Stimulated activated CD4-positive, alpha-beta T cell treated with anti-CD3 and anti-CD28 coated beads, TNF-alpha, amount 100 ng/mL, for 4 hours (primary cell): Measurements from ENCODE around the gene SERPINE1.

Source experiments
- DNase-seq, 3 experiments: peaks; one replicate each; pipeline ENCODE4 v3.0.0-alpha.2; 2020; ENCODE audit warnings: low read depth in 3 of 3

The SERPINE1 gene

GRCh38 chr7:101169110-101169837 lies 42.4 kb downstream of the SERPINE1 start:
- DNase-seq: no peak

- peak; percentile 68 to 78 (median 70) for DNase-seq
These were observed 43.1 kb downstream of the SERPINE1 start for GRCh38 chr7:101169838-101170551.

GRCh38 chr7:101170617-101171441 lies 43.9 kb downstream of the SERPINE1 start:
- DNase-seq: no peak

- DNase-seq: no peak
These were observed 44.5 kb downstream of the SERPINE1 start for GRCh38 chr7:101171442-101171837.

- DNase-seq: no peak
These were observed 45.3 kb downstream of the SERPINE1 start for GRCh38 chr7:101172005-101172853.

- no peak for DNase-seq
These were observed 46.2 kb downstream of the SERPINE1 start for GRCh38 chr7:101172854-101173751.

GRCh38 chr7:101173752-101174244 lies 46.9 kb downstream of the SERPINE1 start:
- DNase-seq: peak in 1 of 3 experiments; percentile 54

GRCh38 chr7:101174322-101174854 lies 47.5 kb downstream of the SERPINE1 start:
- no peak for DNase-seq

- no peak for DNase-seq
These were observed 48.8 kb downstream of the SERPINE1 start for GRCh38 chr7:101175664-101176063.

GRCh38 chr7:101177644-101178043 lies 50.7 kb downstream of the SERPINE1 start:
- no peak for DNase-seq

- no peak for DNase-seq
These were observed 52.2 kb downstream of the SERPINE1 start for GRCh38 chr7:101179117-101179516.

- DNase-seq: no peak
These were observed 52.8 kb downstream of the SERPINE1 start for GRCh38 chr7:101179713-101180112.

GRCh38 chr7:101180130-101180755 lies 53.3 kb downstream of the SERPINE1 start, which contains the start of gene NAT16:
Gene NAT16 (minus strand): TSS chr7:101180293. CDS start chr7:101174807, 5,486 bp downstream.
- no peak for DNase-seq

GRCh38 chr7:101185258-101185839 lies 58.4 kb downstream of the SERPINE1 start:
- DNase-seq: no peak

GRCh38 chr7:101186194-101186593 lies 59.3 kb downstream of the SERPINE1 start:
- no peak for DNase-seq

GRCh38 chr7:101186844-101187428 lies 60.0 kb downstream of the SERPINE1 start:
- DNase-seq: no peak
